ENCODE results near the gene ANGPTL2.

Gene ANGPTL2

DNA sequence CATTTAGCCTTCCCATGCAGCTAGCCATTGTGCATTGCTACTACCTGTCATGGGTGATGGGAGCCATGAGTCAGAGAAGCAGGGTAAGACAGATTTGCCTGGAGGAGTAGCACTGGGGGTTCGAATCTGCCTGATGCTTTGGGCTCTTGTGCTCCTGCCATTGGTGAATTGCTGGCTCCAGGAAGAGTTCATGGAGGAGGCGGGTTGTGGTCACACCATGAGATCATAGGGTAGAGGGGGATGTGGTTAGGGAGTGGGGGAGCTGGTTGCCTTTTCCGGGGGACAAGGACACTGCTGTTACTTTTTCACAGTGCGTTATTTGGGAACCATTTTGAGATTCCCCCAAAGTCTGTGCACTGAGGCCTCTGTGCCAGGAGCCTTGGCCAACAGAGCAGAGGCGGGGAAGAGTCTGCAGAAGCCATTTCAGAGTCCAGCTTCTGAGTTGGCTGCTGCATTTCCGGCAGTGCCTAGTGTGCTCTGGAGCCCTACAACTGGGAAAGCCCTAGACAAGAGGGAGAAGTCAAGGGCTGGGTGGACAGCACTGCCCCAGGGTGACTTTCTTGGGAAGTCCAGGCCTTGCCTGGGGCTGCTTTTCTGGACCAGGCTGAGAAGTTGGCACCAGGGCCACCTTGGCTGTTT is 6.2 kb downstream of the ANGPTL2 start:
- DNase-seq: no peak

GRCh38 chr9:127114606-127115005 is 7.8 kb downstream of the ANGPTL2 start:
- DNase-seq: no peak

GRCh38 chr9:127113191-127113972 is 9.1 kb downstream of the ANGPTL2 start:
- no peak for DNase-seq

- no peak for DNase-seq
These were observed 9.7 kb downstream of the ANGPTL2 start for GRCh38 chr9:127112735-127113161.

DNA sequence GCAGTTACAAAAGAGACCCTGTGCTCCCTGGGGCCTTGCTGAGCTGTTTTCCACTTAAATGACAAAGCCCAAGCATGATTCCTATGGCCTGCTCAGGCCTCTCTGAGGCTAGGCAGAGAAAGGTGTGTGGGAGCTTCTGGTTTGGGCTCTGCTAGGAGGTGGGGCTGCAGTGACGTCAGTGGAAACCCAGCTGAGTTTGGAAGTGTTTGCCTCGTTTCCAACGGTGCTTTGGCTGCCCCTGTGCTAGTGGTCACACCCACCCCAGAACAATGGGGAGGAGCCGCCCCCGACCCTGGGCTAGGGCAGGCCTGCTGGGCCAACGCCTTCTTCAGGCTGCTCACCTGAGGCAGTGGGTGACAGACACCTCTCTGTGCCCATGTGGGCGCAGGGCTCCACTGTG is 10.4 kb downstream of the ANGPTL2 start:
- DNase-seq: no peak

GRCh38 chr9:127109212-127109711 is 13.2 kb downstream of the ANGPTL2 start:
- DNase-seq: no peak

- no peak for DNase-seq
These were observed 14.2 kb downstream of the ANGPTL2 start for GRCh38 chr9:127107929-127108876.

DNA sequence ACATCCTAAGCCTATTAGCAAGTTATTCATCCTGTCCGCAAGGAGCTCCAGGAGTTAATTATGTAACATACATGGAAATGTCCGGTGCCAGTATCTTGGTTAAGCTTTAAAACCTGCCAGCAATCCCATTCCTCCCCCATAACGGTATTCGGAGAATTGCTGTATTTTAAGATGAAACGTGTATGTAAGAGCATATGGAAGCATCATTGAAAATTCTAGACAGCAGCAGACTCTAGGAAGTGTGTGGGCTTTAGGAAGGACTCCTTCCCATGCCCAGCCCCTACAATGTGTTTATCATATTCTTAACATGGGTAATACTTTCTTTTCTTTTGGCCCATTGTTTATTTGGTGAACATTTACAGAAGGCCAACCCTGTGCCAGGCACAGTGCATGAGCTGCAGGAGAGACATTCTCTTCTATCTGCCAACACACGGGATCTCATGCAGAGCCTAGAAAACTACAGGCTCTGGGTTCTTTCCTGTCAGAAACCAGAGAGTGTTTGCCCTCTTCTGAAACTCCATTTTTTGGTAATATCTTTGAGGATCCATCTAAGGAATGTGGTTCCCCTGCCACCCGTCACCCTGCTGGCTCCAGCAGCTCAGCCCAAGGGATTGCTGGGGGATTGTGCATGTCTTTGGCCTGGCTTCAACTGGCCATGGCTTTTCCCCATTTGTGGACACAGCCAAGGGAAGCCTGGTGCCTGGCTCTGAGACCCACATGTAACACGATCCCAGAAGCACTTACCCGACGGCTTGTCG is 15.1 kb downstream of the ANGPTL2 start:
- DNase-seq: no peak

DNA sequence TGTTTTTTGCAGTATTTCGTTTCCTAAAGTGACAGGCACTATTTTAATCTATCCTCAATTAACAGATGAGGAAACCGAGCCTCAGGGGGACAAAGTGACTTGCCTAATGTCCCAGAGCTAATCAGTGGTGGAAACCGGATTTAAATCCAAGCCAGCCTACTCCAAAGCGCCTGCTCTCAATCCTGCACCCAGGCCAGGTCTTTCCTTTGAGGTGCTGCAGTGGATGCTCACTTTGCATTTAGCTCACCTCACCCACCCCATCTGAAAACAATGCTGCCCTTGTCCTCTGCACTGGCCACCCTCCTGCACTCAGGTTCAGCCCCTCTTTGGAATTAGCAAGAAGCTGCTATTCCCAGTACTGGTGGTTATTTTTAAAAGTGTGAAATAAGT is 16.0 kb downstream of the ANGPTL2 start:
- no peak for DNase-seq

DNA sequence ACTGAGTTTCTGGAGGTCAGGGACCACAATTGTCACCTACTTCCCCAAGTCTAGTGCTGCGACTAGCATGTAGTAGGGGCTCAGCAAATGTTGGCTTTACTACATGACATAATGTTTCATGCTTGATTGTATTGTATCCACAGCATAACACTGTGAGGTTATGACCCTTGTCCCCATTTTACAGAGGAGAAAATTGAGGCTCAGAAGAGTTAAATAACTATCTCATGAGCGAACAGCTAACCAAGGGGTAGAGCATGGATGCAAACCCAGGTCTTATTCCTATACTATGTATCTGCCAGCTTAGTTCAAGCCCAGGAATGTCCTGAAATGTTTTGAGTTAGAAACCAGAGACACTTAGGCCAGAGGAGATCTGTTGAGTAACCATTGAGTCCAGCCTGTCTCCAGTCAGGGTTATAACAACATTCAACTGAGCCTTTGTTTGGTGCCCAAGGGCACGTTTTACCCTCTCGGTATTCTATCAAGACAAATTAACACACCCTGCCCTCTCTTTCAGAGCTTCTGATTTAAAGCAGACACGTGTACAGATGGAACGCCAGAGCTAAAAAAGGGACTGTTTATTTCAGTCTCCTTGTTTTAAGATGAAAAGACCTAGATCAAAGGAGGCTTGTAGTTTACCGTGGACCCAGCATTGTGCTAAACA is 16.5 kb downstream of the ANGPTL2 start:
- no peak for DNase-seq

DNA sequence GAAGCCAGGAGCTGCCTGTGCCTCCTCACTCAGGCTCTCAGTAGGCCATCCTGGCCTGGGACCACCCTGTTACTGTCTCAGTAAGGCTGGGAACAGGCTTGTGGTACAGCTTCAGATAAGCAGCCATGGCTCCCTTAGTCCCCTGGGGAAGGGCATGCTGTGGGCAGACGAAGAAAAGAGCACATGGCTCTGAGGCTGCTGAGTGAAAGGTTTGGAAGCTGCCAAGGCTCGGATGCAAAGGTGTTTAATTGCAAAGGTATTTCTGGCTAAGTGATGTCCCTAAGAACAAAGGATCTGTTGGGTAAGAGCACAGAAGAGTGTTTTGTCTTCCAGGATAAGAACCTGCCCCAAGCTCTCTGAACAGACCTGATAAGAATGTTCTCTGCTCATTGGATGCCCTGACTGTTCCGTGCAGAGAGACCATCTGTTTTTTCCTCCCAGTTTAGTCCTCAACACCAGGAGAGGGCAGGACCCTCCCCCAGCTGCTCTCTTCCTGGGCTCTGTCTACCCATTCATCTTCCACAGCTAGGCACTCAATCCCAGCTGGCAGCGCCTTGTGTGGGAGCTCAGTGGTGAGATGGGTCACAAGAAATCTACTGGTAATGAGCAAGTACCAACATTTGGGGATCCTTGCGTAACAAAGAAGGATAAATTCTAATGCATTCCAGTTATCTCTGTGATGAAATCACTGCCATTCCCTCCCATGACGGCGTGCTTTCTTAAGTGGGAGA is 17.7 kb downstream of the ANGPTL2 start:
- no peak for DNase-seq

GRCh38 chr9:127102788-127103187 is 19.6 kb downstream of the ANGPTL2 start:
- peak; percentile 23 for DNase-seq

- no peak for DNase-seq
These were observed 20.3 kb downstream of the ANGPTL2 start for GRCh38 chr9:127102176-127102575.

DNA sequence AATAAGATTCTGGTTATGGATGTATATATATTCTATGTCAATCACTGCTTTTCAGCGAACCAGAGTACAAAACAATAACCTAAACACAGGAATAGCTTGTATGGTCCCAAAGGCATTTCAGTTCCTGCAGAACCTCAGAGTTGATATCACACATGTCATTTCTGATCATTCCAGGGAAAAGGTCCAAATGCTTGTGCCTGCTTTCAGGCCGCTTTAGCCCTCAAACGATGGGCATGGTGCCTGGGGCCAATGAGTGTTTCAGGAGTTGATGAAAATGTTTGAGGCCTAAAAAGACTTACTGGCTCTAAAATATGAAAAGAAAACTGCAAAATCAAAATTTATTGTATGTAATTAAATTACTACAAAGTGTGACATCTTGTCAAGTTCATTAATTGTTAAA is 22.8 kb downstream of the ANGPTL2 start:
- no peak for DNase-seq

GRCh38 chr9:127098916-127099553 is 23.4 kb downstream of the ANGPTL2 start:
- DNase-seq: no peak

GRCh38 chr9:127097683-127098082 is 24.8 kb downstream of the ANGPTL2 start:
- DNase-seq: no peak

GRCh38 chr9:127096208-127096607 is 26.2 kb downstream of the ANGPTL2 start:
- no peak for DNase-seq

DNA sequence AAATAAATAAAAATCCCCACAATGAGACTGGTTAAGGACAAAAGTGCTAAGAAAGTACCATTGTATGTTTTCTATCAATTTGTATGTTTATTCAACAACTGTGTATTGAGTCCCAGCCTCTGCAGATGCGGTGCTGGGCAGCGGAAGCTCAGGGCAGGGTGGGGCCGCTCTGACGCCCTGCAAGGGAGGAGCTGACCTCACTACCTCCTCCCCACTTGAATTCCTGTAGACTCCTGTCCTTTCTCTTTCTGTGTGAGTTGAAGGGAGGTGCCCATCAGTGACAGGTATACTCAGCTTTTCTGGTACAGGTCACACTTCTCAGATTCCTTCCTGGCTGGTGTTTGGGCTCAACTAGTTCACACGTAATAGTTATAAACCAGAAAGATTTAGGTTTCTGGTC is 27.0 kb downstream of the ANGPTL2 start:
- DNase-seq: no peak

GRCh38 chr9:127093319-127094020 is 29.0 kb downstream of the ANGPTL2 start:
- DNase-seq: no peak

DNA sequence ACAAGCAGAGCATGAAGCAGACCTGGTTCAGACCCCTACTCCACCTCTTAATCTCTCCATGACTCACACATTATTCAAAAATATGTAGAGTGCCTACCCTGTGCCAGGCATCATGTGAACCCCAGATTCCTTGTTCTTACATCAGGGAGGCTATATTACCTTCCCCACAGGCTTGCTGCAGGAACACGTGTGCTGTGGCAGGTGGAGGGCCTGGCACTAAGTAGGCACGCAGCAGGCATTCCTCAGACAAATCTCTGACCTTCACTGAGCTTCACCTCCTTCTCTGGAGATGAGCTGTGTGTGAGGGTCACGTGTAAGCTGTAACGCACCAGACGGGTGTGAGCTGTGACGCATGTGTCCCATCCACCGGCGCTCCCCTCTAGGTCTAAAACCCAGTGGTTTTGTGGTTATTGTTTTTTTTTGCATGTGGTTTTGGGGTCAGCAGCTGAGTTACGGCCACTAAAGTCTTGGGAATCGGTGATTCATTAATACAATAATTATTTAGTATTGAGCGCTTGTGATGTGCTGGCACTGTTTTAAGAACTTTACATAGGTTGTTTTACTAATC is 30.3 kb downstream of the ANGPTL2 start:
- DNase-seq: no peak

Measured in NK-92 treated with Interleukin-12 subunit alpha and Interleukin-12 subunit beta, amount 100 ng/mL, for 24 hours (cell line).